ENCODE data around the gene KRT83. TPM values are rescaled to one million over a fixed set of nuclear protein-coding genes. Genes with fewer than 3 reads are reported as not detected.

KRT83 gene
- total RNA-seq, 6 donors from 2014 or later, result not detected

GRCh38 chr12:52366738-52367485 lies 45.7 kb upstream of the KRT83 start, which contains the start of gene KRT85:
TSS of gene KRT85 (minus strand) at chr12:52367481. CDS start at chr12:52367405, 76 bp downstream.
- Histone ChIP-seq H3K36me3 (no peaks in the 10 kb centered on the region), H3K27ac (no peak within 1 kb of the TSS), H3K4me3 (no peak within 1 kb of the TSS), H3K9me3 (no peaks in the 10 kb centered on the region), H3K27me3 (no peaks in the 10 kb centered on the region), H3K4me1 (no peaks in the 10 kb centered on the region)
- 82 to 88% methylated on average over 21 to 35 of the region's 42 CpGs for WGBS, 2 donors
- TF ChIP-seq CTCF (IDR thresholded peaks at IDR 0.05), result no peak
- TF ChIP-seq POLR2AphosphoS5 (IDR thresholded peaks at IDR 0.05), result no peak
- no peak for TF ChIP-seq POLR2A (IDR thresholded peaks at IDR 0.05)
- no peak for TF ChIP-seq EP300 (IDR thresholded peaks at IDR 0.05)
- ATAC-seq (ENCODE audit: low FRiP score in 2 of 2), result no peak
- peak in 1 of 2 donors; percentile 80 for DNase-seq

GRCh38 chr12:52364901-52365489 lies 43.8 kb upstream of the KRT83 start:
- no peak for DNase-seq
- no peaks in the 10 kb centered on the region for H3K27me3 ChIP-seq
- no peak for TF ChIP-seq EP300 (IDR thresholded peaks at IDR 0.05)
- no peak for TF ChIP-seq POLR2AphosphoS5 (IDR thresholded peaks at IDR 0.05)
- TF ChIP-seq CTCF (IDR thresholded peaks at IDR 0.05), result no peak
- TF ChIP-seq POLR2A (IDR thresholded peaks at IDR 0.05), result no peak
- no peak for ATAC-seq (ENCODE audit: low FRiP score in 2 of 2)
- H3K9me3 ChIP-seq, result no peaks in the 10 kb centered on the region
- H3K4me1 ChIP-seq, result no peaks in the 10 kb centered on the region
- H3K27ac ChIP-seq, result no peak overlapping the region
- H3K4me3 ChIP-seq, result no peak overlapping the region
- no peaks in the 10 kb centered on the region for H3K36me3 ChIP-seq
- 63 to 88% methylated on average over 4 to 14 of the region's 14 CpGs for WGBS, 2 donors

GRCh38 chr12:52364061-52364460 lies 42.9 kb upstream of the KRT83 start:
- no peak overlapping the region for H3K27ac ChIP-seq
- TF ChIP-seq EP300 (IDR thresholded peaks at IDR 0.05) (no peak), POLR2AphosphoS5 (IDR thresholded peaks at IDR 0.05) (no peak), CTCF (IDR thresholded peaks at IDR 0.05) (no peak), POLR2A (IDR thresholded peaks at IDR 0.05) (no peak)
- H3K4me1 ChIP-seq, result no peaks in the 10 kb centered on the region
- no peaks in the 10 kb centered on the region for H3K9me3 ChIP-seq
- no peaks in the 10 kb centered on the region for H3K27me3 ChIP-seq
- DNase-seq (no peak), ATAC-seq (ENCODE audit: low FRiP score in 2 of 2) (no peak)
- WGBS, 2 donors, result 84 to 92% methylated on average over 5 to 7 of the region's 7 CpGs
- H3K36me3 ChIP-seq, result no peaks in the 10 kb centered on the region
- H3K4me3 ChIP-seq, result no peak overlapping the region

GRCh38 chr12:52363111-52363679 lies 42.0 kb upstream of the KRT83 start:
- no peak for DNase-seq
- Histone ChIP-seq H3K4me1 (no peaks in the 10 kb centered on the region), H3K27me3 (no peaks in the 10 kb centered on the region), H3K36me3 (no peaks in the 10 kb centered on the region), H3K9me3 (no peaks in the 10 kb centered on the region), H3K4me3 (no peak overlapping the region), H3K27ac (no peak overlapping the region)
- WGBS, 2 donors, result 88 to 94% methylated on average over 12 of the region's 12 CpGs
- no peak for ATAC-seq (ENCODE audit: low FRiP score in 2 of 2)
- TF ChIP-seq POLR2A (IDR thresholded peaks at IDR 0.05) (no peak), CTCF (IDR thresholded peaks at IDR 0.05) (no peak), EP300 (IDR thresholded peaks at IDR 0.05) (no peak), POLR2AphosphoS5 (IDR thresholded peaks at IDR 0.05) (no peak)
